T-helper 9 cell (primary cell): ENCODE measurements around the gene NEMP2.

Experiments
- DNase-seq: peaks from one replicate; pipeline ENCODE4 v3.0.0-alpha.2; 2020
- total RNA-seq, 2 donors: gene quantifications; one replicate each; lab custom pipeline; 2026; lab: John Stamatoyannopoulos, UW

Gene NEMP2
- 14.2 to 17.9 reads per million in 2 donors for total RNA-seq

- peak; percentile 61 for DNase-seq
Observed at GRCh38 chr2:190534310-190535120, at the start of gene NEMP2. NEMP2 (minus strand) TSS chr2:190534722; CDS start chr2:190534655, 67 bp downstream.

- DNase-seq, result no peak
Observed at GRCh38 chr2:190583507-190584337, 49.2 kb upstream of the NEMP2 start.

- DNase-seq, result no peak
Observed at GRCh38 chr2:190582736-190583506, 48.4 kb upstream of the NEMP2 start.

- DNase-seq, result no peak
Observed at GRCh38 chr2:190582019-190582418, 47.5 kb upstream of the NEMP2 start.

- DNase-seq, result no peak
Observed at GRCh38 chr2:190579915-190580846, 45.7 kb upstream of the NEMP2 start.

- DNase-seq, result no peak
Observed at GRCh38 chr2:190579058-190579410, 44.5 kb upstream of the NEMP2 start.

GRCh38 chr2:190578158-190579057 is 43.9 kb upstream of the NEMP2 start:
- no peak for DNase-seq

GRCh38 chr2:190576573-190576972 is 42.1 kb upstream of the NEMP2 start:
- no peak for DNase-seq

- DNase-seq, result no peak
Observed at GRCh38 chr2:190575263-190575662, 40.7 kb upstream of the NEMP2 start.

GRCh38 chr2:190574169-190574568 is 39.6 kb upstream of the NEMP2 start:
- no peak for DNase-seq

GRCh38 chr2:190572246-190572645 is 37.7 kb upstream of the NEMP2 start:
- no peak for DNase-seq

- DNase-seq, result no peak
Observed at GRCh38 chr2:190571686-190572085, 37.2 kb upstream of the NEMP2 start.

- no peak for DNase-seq
Observed at GRCh38 chr2:190570871-190571270, 36.3 kb upstream of the NEMP2 start.

GRCh38 chr2:190569994-190570755 is 35.7 kb upstream of the NEMP2 start:
- DNase-seq, result no peak

- no peak for DNase-seq
Observed at GRCh38 chr2:190564838-190565237, 30.3 kb upstream of the NEMP2 start.

GRCh38 chr2:190563646-190564045 is 29.1 kb upstream of the NEMP2 start:
- DNase-seq, result no peak

- DNase-seq, result no peak
Observed at GRCh38 chr2:190563109-190563508, 28.6 kb upstream of the NEMP2 start.

GRCh38 chr2:190562121-190562520 is 27.6 kb upstream of the NEMP2 start:
- no peak for DNase-seq

GRCh38 chr2:190561094-190561493 is 26.6 kb upstream of the NEMP2 start:
- DNase-seq, result no peak

- no peak for DNase-seq
Observed at GRCh38 chr2:190554357-190555006, 20.0 kb upstream of the NEMP2 start.
